T1000 (cell line): ENCODE data around the gene CCSER1.

ENCODE experiments used
- DNase-seq: peaks from one replicate; lab custom pipeline; 2025; ENCODE audit warnings: mixed read lengths; lab: John Stamatoyannopoulos, UW

The CCSER1 gene

DNA sequence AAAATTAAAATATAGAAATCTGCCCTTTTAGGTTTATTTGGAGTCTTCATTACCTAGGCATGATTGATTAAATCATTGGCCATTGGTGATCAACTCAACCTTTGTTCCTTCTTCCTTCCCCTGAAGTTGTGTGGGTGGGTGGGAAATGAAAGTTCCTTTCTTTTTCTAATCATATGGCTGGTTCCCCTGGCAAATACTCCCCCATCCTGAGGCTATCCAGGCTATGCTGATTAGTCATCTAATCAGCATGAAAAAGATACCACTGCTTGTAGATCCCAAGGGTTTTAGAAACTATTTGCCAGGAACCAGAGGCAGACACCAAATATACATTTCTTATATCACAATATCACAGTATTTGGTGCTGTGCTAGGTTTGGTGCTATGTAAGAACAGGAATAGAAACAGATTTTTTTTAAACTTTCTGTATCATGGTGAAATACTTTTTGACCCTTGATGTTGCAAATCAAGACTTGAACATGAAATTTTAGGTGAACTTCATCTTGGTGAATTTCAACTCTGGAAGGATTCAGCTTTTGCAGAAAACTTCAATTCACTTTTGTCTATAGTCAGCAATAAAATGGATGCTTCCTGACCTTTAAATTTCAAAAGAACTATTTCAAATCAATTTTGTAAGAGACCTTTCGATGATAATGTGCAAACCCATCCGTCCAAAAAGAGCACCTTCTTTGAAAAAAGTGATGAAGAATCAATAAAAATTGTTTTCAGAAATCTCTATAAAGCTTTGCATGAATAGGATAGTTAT is 71.1 kb downstream of the CCSER1 start:
- DNase-seq: no peak

DNA sequence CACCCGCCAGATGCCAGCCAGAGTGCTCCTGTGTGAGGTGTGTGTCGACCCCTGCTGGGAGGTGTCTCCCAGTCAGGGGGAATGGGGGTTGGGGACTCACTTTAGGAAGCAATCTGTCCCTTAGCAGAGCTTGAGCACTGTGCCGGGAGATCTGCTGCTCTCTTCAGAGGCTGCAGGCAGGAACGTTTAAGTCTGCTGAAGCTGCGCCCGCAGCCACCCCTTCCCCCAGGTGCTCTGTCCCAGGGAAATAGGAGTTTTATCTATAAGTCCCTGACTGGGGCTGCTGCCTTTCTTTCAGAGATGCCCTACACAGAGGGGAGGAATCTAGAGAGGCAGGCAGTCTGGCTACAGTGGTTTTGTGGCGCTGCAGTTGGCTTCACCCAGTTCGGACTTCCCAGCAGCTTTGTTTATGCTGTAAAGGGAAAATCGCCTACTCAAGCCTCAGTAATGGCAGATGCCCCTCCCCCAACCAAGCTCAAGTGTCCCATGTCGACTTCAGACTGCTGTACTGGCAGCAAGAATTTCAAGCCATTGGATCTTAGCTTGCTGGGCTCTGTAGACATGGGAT is 80.8 kb downstream of the CCSER1 start:
- DNase-seq: no peak

DNA sequence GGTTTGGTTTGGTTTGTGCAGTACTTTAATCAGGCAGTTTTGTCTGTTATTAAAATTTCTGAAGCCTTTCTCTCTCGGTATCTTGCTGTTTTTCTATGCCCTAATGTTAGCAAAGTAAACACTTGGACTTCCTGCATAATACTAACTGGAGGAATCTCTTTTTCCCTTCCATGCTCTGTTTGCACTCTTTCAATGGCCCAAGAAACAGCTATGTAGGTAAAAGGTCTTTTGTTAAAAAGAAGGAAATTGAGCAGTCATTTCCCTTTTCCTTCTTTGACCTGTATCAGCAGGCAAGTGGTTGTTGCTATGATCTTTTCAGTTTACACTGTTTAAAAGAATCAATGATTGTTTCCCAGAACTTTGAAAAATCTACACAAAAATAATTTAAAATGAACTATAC is 82.7 kb downstream of the CCSER1 start:
- no peak for DNase-seq

DNA sequence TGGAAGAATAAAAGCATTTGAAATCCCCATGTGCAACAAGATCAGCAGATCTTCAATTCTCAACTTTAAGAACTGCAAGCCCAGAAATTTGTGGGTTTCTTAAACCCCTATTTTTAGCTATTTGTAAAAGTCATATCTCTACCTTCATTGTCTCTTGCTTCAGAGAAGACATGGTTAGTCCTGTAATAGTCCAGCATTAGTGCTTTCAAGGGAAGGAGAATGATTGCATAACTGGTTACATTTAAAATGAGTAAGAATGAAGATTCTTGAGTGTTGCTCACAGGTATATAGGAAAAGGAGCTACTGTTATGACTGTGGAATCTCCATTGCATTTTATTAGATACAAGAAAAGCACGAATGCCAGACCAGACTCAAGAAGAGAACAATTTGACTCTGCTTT is 84.0 kb downstream of the CCSER1 start:
- DNase-seq: no peak

DNA sequence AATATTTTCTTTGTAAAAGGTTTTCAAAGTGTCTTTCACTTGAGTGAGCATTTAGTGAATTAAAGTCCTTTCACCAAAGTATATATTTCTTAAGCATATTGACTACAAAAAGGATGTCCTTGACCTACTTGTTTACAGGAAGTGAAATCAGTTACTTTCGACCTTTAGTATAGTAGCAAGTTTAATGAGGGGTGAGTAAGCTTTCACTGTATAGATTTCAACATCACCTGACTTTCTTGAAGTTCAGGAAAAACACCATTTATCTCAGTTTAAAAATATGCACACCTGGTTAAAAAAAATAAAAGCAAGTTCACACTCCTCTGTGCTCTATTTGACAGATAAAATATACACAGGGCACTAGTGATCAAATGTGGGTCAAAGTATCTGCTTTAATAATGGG is 88.1 kb downstream of the CCSER1 start:
- DNase-seq: no peak

DNA sequence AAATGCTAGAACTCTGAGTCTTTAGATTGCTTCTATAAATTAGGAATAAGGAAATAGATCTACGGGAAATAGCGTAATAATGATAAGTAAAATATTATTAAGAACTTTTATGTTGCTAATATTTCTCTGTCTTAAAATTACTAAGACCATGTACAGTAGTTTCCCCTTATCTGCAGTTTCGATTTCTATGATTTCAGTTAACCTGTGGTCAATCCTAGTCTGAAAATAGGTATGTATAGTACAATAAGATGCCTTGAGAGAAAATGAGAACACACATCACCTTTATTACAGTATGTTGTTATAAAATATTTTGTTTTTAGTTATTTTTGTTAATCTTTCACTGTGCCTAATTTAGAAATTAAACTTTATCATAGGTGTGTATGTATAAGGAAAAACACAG is 92.6 kb downstream of the CCSER1 start:
- no peak for DNase-seq

DNA sequence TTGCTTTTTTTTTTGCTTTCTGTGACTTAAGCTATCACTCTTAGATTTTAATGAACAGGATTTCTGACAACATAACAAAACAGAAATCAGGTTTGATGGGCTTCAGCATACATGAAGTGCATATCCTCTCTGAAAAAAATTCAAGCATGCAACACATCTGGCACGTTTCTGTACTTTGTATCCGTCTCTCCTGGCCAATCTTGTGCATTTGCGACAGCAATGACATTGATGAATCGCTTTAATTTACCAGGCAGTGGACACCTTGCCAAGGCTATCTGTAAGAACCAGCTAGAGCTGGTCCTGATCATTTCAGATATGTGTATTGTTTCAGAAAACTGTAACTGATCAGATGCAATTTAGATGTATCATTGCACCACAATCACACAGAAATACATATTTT is 93.3 kb downstream of the CCSER1 start:
- no peak for DNase-seq

DNA sequence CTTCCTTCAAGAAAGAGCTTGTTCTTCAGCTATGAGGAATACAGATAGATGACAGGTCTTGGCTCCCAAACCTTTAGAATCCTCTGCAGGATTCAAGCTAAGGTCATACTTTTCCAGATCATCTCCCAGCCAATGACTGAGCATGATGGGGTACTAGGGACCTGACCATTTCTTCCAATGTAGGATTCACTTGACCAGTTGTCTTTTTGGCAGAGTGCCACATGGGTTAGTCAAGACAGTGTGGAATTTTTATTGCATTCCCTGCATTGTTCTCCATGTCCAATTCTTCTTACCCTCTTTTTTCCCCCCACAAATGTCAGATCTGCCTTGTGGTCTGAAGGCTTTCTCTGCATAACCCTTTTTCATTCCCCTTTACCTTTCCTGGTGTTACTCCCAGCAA is 99.5 kb downstream of the CCSER1 start:
- DNase-seq: no peak

DNA sequence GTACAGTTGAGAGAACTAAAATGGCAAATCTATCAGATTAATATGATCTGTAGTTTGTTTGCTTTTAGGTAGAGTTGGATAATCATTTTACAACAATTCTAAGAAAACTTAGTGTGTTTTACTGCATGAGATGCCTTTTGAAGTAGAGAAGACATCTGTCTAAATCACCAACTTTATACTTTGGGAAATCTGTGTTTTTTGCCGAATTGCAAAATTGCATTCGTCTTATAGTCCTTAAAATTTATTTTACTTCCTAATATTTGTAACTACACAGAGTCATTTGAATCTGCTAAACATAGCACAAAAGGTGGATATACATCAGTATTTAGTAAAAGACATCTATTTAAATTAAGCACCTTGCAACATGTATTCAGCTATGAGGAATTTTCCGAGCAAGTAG is 100.0 kb downstream of the CCSER1 start:
- no peak for DNase-seq

DNA sequence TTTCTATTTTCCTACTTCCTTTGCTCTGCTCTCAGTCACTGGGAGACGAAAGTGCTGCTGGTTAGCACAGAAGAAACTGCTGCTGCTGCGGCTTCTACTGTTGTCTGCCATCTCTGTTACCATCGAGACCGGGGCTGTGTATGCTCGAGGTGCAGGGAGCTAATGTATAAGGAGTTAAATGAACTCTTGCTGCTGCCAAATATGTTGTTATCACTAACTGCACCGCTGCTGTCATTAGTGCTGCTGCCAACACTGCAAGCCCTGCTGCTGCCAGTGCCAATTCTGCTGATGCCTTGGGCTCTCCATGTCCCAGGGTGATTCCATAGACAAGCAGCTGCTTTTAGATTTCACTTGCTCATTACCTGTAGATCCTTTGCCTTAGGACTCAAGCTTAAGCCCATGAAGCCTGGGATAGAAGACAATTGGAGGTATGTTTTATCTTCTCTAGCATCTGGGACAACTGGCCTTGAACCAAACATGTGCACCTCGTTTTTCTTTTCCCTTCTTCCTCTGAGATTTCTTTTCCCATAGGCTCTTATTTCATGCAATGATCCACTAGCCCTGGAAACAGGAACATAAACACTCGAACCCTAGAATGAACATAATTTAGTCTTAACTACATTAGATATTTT is 107.8 kb downstream of the CCSER1 start:
- DNase-seq: no peak

DNA sequence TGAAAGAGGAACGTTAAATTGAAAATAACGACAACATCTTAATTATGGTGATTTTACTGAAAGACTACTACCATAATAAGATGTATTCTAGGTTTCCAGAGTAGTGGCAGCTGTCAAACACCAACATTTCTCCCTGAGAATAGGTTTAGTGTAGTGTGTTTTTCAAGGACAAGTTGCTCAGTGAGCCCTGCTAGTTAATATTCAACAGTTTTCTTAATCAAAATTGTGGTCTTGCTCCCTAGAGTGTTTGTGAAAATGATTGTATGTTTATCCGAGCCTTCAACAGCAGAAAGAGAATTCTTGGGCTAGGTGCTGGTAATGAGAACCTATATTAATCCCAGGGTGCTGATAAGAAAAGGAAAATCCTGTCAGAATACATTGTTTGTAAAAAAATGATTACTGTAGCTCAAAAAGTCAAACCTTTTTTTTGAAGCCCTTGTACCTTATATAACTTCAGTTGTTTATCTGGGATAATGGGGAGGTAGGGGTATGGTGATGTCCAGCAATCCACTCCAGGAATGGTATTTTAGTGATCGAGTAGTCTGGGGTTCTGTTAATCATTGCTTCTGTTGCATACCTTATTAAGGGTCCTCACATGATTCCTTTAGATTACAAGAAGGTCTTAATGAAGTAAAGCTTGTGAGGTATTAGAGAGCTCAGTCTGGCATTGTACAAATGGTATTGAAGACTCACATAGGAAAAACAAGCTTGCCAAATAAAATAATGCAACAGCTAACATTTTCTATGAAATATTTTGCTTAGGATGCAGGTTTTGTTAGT is 110.7 kb downstream of the CCSER1 start:
- DNase-seq: no peak

DNA sequence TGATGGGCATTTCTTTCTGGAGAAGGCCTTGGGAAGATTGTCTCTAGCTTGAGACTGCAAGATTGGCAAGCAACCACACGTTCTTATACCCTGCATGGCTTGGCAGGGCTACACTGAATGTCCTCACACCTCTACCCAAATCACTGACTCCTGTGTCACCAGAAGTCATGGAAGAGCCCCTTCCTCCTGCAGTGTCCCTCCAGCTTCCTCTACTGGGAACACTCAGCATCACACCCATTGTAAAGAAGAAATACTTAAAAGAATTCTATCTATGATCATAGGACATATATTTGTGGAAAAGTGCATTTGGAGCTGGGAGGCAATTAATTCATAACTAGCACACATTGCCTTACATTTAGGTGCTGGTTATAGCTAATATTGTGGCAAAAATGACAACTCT is 113.1 kb downstream of the CCSER1 start:
- DNase-seq: no peak

DNA sequence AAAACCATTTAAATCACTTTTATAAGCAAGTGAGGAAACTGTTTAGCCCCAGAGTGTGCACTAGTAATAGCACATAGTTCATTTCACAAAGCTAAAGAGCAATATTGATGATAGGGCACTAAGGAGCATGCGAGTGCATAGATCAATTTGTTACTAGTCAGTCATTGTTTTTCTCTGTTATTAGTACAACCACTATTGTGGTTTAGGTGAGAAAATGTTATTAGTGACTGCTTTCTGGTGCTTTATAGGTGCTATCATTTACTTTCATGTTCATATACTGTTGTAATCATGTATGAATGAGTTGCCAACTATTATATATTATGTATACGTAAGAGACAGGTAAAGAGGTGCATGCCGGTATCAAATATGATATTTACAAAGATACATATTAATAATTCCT is 113.8 kb downstream of the CCSER1 start:
- DNase-seq: no peak

DNA sequence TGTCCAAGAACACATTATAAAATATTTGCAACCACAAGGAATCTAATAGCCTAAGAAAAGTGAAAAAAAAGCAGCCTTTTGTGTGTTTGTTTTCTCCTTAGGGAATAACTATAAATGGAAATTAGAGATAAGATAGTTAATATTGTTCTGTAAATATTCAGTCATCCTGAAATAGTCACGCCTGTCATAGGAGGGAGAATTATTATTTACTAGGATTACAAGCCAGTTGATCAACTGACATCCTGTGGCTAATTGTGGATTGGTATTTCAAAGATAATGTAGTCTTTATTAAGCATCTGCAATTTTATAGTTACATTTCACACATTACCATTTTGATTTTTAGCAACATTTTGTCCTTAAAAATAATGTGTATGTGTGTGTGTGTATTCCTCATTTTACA is 118.6 kb downstream of the CCSER1 start:
- no peak for DNase-seq

DNA sequence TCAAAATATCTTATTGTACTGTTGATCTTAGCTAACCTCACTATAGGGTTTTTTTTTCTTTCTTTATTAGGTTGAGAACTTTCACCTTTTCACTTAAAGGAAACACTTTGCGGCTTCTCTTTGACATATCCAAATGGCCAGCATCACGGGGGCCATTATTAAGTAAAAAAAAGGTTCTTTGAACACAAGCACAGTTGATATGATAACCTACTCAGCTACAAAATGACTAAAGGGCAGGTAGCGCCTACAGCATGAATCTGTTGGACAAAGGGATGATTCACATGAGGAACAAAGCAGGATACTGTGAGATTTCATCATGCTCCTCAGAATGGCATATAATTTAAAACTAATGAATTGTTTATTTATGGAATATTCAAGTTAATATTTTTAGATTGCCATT is 119.6 kb downstream of the CCSER1 start:
- DNase-seq: no peak

DNA sequence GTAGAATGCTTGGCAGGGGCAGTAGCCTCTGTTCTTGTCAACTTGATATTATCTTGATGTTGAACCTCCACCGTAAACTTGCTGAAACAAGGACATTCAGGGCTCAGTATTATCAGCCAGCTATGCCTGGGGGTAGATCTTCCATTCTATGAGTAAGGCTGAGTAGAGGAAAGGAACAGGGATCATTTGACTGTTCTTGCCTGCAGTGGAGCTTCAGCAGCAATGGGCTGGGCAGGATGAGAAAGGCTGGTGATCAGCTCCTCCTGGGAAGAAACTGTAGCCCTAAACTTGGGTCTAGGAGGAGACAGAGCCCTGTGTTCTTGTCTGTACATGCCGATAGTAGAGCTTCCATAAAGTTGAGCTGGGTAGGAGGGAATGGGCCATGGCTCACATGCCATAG is 127.2 kb downstream of the CCSER1 start:
- DNase-seq: no peak

DNA sequence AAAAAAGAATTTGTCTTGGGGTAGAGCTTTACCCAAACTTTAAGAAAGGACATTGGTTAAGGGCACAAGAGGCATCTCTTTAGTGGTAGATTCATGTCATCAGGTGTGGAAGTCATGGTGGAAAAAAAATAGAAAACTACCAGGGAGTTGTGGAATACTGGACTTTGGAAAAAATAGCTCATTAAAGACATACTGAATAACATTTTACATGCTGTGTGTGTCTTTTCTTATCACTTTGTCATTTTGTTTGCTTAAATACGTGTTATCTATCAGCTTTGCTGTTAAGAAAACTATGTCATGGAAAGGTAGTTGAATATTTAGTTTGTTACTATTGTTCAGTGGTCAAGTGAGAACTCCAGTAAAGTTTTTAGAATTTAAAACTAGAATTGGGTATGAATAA is 147.0 kb downstream of the CCSER1 start:
- no peak for DNase-seq

DNA sequence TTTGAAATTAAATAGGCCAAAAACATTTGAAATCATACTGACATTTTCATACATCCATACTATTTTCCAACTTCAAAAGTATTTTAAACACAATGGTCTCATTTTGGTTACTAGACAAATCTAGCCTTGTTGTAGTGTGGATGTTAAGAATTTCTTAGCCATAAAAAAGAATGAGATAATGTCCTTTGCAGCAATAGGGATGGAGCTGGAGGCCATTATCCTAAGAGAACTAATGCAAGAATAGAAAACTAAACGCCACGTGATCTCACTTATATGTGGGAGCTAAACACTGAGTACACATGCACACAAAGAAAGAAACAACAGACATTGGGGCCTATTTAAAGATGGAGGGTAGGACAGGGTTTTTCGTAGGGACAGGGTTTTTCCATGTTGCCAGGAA is 153.8 kb downstream of the CCSER1 start:
- DNase-seq: no peak

DNA sequence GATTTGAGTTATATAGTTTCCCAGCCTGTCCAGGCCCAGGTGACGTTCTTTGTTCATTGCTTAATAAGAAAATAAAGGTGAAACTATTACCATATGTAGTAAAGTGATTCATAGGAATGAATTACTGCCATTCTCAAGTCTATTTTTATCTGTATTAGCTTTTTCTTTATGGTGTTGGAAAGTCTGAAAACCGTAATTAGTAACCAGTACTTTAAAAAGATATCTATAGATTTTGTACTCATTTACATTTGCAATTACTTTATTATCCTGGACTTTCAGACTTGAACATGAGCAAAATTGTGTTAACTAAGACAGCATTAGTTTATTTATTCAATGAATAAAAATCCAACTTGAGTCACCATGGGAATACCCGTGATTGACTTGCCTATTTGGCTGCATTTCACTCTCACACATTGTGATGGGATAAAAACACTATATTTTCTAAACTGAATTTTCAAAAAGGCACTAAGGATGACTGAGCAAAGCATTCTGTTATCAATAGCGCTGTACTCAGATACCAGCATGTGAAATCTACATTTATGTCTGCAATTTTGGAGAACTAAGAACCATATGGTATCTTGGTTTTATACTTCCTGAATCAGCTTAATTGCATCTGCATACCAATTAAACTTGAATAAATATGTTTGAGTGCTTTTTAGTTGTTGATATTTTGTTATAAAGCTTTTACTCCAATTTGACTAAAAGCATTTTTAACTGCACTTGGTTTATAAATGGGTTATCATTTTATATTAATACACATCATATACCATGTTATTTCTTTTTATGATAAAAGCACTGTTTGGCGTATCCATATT is 154.6 kb downstream of the CCSER1 start:
- no peak for DNase-seq

DNA sequence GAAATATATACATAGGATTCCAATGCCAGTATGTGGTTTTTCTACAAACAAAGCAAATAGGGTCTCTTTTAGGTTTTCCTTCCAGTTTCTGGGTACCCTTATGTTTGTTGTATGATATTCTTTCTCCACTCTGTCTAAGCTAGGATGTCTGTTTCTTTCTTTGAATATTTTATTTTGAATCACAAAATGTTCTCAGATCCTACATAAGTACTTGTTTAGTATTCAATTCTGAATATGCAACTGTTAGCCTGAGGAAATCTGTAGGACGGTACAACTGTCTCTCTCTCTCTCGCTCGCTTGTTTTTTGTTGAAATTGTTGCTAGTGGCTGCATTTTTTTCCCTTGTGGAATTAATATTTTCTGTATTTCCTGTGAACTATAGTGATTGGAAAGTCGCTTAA is 163.2 kb downstream of the CCSER1 start:
- no peak for DNase-seq

DNA sequence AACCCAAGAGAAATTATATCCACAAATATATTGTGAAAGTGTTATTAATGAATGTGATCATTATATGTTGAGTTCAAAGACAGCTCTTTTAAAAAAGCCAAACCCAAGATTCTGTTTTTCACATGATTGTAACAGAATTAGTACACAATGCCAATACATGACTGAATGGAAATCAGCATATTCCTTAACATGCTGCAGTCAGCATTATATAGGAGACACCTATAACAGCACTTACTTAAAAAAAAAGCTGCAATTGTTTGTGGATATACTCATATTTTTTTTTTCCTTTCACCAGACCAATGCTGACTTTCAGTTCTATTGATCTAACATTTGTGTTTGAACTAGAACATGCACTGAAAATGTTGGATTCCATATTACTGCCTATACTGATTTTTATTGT is 165.2 kb downstream of the CCSER1 start:
- DNase-seq: no peak

DNA sequence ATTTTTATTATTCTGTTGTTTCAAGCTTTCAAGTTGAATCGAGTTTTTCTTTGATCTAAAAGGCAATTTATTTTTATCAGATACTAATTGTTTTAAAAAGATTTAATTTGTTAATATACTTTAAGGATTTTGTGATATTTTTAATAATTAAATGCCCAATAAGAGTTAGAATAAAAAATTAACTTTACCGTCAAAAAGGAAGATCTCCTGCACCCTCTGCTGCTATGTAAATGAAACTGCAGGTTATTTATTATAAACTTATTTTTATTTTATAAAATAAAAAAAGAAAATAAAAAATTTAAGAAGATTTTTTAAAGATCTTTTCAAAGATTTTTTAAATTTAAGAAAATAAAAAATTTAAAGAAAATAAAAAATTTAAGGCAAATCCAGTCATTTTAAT is 166.1 kb downstream of the CCSER1 start:
- DNase-seq: no peak
